Sigmoid colon (tissue), 4 donors: Measurements from ENCODE around the gene CTBP2.

Source experiments
- CTCF ChIP-seq, 4 experiments: fragments of 450-650 bp in 3 of 4; fragments of 200-600 bp in 1 of 4; IDR thresholded peaks; one replicate each; pipeline ENCODE4 v1.5.1; 2016 to 2019; ENCODE audit warnings: antibody characterized with exemption in 4 of 4, mild to moderate bottlenecking in 3 of 4, moderate library complexity in 2 of 4
- EP300 ChIP-seq, 4 donors: sonication (generic); formaldehyde crosslinking; IDR thresholded peaks; one replicate each; pipeline ENCODE4 v1.6.1; 2017; ENCODE audit warnings: antibody characterized with exemption in 4 of 4
- POLR2A ChIP-seq, 2 donors: fragments of 450-650 bp; IDR thresholded peaks; one replicate each; pipeline ENCODE4 v1.6.1; 2016; ENCODE audit warnings: antibody characterized with exemption in 2 of 2, mild to moderate bottlenecking in 2 of 2, moderate library complexity in 2 of 2
- POLR2AphosphoS5 ChIP-seq, 4 donors: sonication (generic); formaldehyde crosslinking; IDR thresholded peaks; one replicate each; pipeline ENCODE4 v1.6.1; 2017; ENCODE audit warnings: antibody characterized with exemption in 4 of 4

DNA sequence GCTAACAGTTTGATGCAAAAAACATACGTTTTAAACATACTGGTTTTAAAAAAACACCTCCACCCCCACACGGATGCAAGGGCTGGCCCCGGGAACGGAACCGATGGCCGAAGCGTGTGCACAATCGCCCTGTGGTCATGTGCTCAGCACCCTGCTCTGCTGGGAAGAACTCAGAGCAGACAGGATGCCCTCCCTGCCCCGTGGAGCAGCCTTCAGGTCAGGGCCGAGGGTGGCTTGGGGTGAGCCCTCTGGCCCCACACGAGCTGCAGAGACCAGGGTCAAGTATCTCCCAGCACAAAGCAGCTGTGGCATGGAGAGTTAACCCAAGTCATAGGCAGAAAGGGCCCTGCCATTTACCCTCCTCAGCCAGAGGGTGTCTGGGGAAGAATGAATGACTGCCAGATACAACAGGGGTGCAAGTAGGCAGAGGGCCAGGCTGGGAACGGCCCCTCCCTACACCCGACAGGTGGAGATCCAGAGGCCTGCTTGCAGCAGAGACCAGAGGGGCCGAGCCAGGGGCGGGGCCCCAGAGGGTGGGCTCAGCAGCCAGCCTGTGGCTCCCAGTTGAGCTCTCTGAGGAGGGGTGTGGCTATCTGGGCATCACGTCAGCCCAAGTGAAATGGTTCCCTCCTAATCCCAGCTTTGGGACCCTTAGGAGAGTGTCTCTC is 161.6 kb downstream of the CTBP2 start:
- no peak for TF ChIP-seq CTCF (IDR thresholded peaks at IDR 0.05)
- no peak for TF ChIP-seq POLR2A (IDR thresholded peaks at IDR 0.05)
- no peak for TF ChIP-seq POLR2AphosphoS5 (IDR thresholded peaks at IDR 0.05)
- TF ChIP-seq EP300 (IDR thresholded peaks at IDR 0.05) = no peak
